Stimulated activated CD4-positive, alpha-beta T cell treated with anti-CD3 and anti-CD28 coated beads, Interleukin-2, amount 100 ng/mL, for 48 hours (primary cell): Measurements from ENCODE around the gene CCDC61.

Experiments
- DNase-seq, 2 donors: peaks; one replicate each; pipeline ENCODE4 v3.0.0-alpha.2; 2020

The CCDC61 gene, protein sequence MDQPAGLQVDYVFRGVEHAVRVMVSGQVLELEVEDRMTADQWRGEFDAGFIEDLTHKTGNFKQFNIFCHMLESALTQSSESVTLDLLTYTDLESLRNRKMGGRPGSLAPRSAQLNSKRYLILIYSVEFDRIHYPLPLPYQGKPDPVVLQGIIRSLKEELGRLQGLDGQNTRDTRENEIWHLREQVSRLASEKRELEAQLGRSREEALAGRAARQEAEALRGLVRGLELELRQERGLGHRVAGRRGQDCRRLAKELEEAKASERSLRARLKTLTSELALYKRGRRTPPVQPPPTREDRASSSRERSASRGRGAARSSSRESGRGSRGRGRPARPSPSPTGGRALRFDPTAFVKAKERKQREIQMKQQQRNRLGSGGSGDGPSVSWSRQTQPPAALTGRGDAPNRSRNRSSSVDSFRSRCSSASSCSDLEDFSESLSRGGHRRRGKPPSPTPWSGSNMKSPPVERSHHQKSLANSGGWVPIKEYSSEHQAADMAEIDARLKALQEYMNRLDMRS

GRCh38 chr19:45994998-45995714, at the start of gene CCDC61:
Gene CCDC61 (plus strand): TSS chr19:45995467. CDS start chr19:46003019, 7,552 bp downstream.
- peak; percentile 93 to 94 for DNase-seq

- no peak for DNase-seq
Measured at GRCh38 chr19:45947926-45948325, 47.3 kb upstream of the CCDC61 start.

DNA sequence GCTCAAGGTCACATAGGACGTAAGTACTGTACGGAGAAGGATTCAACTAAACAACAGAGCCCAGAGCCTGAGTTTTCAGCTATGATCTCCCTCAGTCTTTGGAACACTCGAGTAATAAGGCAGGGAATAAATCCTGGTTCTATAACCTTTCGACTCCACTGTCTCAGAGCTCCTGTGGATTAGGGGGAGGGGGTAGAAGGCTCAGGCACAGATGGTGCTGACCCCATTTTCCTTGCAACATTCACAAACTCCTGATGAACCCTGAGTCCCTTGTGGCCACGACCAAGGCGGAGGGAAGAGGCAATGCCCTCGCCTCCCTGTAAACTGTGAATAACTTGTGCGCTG, 43.0 kb upstream of the CCDC61 start:
- DNase-seq, result no peak

GRCh38 chr19:45952686-45953505, 42.4 kb upstream of the CCDC61 start:
- peak; percentile 37 to 39 for DNase-seq

DNA sequence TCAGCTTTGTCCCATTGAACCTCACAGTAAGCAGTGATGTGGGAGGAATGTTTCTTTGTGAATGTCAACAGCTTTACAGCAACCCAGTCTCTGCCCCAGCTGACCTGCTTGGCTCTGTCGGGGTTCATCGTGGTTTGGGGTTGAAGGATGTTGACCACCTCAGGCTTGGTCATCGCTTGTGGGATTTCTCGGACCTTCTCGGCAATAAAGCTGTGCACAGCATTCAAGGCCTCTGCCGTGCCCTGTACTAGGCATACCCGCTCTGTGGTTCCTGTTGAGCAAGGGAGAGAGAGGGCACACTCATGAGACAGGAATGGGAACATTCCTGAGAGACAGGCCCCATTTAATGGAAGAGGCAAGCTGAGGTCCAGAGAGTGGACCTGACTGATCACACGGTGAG, 41.6 kb upstream of the CCDC61 start:
- no peak for DNase-seq

- DNase-seq, result no peak
Measured at GRCh38 chr19:45954156-45954555, 41.1 kb upstream of the CCDC61 start.

DNA sequence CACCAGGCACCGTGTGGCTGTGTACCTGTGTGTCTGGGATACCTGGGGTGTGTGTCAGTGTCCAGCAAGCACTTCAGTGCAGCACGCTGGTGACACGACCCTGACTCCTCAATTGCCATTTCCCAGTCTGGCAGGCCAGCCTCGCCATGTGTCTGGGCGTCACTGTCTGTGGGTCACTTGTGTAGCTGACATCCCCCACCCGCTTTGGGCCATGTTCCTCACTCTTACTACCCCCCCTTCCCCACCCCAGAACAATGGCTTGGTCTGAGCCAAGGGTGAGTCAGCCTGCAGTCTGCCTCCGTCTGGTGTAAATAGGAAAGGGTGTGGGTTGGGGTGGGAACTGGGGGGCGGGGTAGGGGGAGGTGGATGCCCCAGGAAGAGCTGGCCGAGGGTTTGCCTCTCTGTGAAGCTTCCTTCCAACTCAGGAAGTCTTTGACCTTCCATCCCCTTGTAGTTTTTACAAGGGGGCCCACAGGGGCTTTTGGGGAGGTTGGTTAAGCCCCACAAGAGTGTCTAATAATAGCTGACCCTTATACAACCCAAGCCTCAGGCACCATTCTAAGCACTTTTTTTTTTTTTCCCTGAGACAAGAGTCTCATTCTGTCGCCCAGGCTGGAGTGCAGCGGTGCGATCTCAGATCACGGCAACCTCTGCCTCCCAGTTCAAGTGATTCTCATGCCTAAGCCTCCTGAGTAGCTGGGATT, 39.2 kb upstream of the CCDC61 start:
- DNase-seq, result no peak

DNA sequence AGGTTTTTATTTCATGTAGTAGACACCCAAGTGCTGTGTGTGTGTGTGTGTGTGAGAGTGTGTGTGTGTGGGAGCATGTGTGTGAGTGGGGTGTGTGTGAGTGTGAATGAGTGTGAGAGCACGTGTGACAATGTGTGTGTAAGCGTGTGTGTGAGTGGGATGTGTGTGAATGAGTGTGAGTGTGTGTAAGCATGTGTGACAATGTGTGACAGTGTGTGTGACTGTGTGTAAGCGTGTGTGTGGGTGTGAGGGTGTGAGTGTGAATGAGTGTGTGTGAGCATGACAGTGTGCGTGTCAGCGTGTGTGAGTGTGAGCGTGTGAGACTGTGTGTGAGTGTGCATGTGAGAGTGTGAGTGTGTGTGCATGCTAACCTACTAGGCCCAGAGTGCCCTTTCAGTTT, 36.9 kb upstream of the CCDC61 start:
- DNase-seq, result no peak

GRCh38 chr19:45958769-45959516, 36.3 kb upstream of the CCDC61 start:
- DNase-seq, result no peak

- no peak for DNase-seq
Measured at GRCh38 chr19:45959517-45960025, 35.7 kb upstream of the CCDC61 start.

- no peak for DNase-seq
Measured at GRCh38 chr19:45960595-45961235, 34.6 kb upstream of the CCDC61 start.

GRCh38 chr19:45962021-45962420, 33.2 kb upstream of the CCDC61 start:
- no peak for DNase-seq

GRCh38 chr19:45967246-45967645, 28.0 kb upstream of the CCDC61 start:
- no peak for DNase-seq

DNA sequence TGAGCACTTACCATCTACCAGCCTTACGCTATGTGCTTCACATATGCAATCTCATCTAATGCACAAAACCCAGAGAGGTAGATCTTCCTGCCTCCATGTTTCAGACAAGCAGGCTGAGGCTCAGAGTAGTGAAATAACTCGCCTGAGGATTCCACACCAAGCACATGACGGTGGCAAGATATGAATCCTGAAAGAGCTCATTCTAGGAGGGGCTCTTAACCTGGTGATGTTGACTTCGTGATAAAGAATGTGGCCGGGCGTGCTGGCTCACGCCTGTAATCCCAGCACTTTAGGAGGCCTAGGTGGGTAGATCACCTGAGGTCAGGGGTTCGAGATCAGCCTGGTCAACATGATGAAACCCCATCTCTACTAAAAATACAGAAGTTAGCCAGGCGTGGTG, 26.6 kb upstream of the CCDC61 start:
- DNase-seq, result no peak

DNA sequence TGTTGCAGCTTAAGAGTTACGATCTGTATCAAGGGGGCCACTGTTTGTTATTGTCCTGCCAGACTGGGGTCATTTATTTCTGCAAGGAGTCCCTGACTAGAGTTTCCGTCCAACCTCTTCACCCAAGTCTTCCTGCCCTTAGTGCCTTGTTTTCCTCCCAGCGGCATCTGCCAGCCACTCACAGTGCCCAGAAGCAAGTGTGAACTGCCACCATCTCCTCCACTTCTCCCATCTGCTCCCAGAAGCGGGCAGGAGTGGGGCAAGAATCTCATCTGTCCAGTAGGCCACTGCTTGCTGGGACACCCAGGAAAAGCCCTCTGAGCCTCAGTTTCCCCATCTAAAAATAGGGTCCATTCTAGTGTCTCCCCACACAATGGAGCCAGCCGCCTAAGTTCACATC, 25.6 kb upstream of the CCDC61 start:
- no peak for DNase-seq

DNA sequence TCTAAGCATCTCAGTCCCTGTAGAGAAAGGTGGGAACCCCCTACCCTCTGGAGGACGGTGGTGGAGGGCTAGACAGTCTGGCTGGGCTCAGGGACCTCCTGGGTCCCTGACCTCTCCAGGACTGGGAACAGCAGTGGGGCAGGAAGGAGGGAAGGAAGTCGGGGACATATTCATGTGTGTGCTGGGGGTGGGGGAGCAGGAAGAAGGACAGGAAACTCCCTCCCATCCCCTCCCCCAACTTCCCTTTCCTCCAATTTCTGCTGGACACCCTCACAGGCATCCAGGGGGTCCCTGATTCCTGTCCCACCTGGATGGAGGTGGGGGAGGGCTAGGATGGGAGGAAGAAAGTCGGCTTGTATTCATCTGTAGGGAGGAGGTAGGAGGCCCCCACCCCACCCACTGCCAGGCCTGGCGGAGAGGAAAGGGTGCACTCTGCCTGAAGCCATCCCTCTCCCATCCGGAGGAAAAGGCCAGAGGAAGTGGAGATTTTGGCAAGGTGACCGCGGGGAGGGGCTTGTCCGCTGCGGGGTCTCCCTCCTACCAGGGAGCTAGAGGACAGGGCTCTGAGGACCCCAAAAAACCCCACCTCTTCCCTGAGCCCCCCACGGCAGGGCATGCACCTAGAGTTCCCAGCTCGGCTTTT, 23.9 kb upstream of the CCDC61 start:
- no peak for DNase-seq

- peak in 1 of 2 donors; percentile 16 for DNase-seq
Measured at GRCh38 chr19:45972081-45972946, 23.0 kb upstream of the CCDC61 start.

DNA sequence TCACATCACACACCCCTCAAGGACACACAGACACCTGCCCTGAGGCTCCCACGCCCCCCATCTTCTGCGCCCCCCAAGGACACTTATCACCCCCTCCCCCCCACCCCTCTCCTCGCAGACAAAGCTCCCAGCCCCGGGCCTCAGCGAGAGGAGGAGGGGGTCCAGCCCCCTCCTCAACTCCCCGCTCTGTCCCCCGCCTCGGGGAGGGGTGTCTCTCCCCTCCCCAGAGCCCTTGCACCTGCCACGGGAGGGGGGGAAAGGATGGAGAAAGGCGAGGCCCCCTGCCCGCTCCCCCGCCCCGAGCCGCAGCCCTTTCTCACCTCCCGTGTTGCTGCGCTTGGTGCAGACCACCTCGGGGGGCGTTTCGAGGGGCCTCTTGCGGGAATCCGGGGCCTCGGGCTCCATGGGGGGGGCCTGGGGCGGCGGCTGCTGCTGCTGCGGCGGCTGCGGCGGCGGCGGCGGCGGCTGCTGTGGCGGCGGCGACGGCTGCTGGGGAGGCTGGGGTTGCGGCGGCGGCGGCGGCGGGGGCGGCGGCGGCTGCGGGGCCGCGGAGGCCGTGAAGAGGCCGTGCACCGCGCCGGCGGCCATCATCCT, 22.2 kb upstream of the CCDC61 start:
- no peak for DNase-seq
